Measurements from ENCODE around the gene GYG1. TPM values are rescaled to one million over a fixed set of nuclear protein-coding genes. Genes with fewer than 3 reads are reported as not detected.

Gene GYG1
- total and polyA plus RNA-seq, 2 of the 4 experiments (the other 2 are of a cell fraction): 48.4 to 90.3 TPM

- H2BK120ac ChIP-seq (ENCODE audit: low read depth, low read length): no peak overlapping the region
- no peaks in the 10 kb centered on the region for H3K9me1 ChIP-seq (ENCODE audit: insufficient read depth, low read length)
- ChIA-PET CTCF (no interaction called here), POLR2A (ENCODE audit: unreplicated experiment) (no interaction called here)
- no peak overlapping the region for H2BK5ac ChIP-seq (ENCODE audit: low read depth, low read length, poor library complexity, severe bottlenecking)
- no peak overlapping the region for H2BK15ac ChIP-seq (ENCODE audit: low read depth, low read length)
- BruUV-seq (replicated peaks): no TSS peak
- TF ChIP-seq RFX5 (IDR thresholded peaks at IDR 0.05; ENCODE audit: low read depth, low read length) (no peak), CEBPB (IDR thresholded peaks at IDR 0.05; ENCODE audit: low read depth, low read length) (no peak), CHD1 (IDR thresholded peaks at IDR 0.05; ENCODE audit: low read depth, low read length) (no peak), NFE2L2 (IDR thresholded peaks at IDR 0.05; ENCODE audit: low read depth, low read length) (no peak), MAZ (IDR thresholded peaks at IDR 0.05; ENCODE audit: borderline replicate concordance, low read depth, low read length) (no peak)
- TF ChIP-seq, protein P1, sequence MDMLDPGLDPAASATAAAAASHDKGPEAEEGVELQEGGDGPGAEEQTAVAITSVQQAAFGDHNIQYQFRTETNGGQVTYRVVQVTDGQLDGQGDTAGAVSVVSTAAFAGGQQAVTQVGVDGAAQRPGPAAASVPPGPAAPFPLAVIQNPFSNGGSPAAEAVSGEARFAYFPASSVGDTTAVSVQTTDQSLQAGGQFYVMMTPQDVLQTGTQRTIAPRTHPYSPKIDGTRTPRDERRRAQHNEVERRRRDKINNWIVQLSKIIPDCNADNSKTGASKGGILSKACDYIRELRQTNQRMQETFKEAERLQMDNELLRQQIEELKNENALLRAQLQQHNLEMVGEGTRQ (IDR thresholded peaks at IDR 0.05; ENCODE audit: low read depth, low read length): no peak
- TF ChIP-seq, protein P2, sequence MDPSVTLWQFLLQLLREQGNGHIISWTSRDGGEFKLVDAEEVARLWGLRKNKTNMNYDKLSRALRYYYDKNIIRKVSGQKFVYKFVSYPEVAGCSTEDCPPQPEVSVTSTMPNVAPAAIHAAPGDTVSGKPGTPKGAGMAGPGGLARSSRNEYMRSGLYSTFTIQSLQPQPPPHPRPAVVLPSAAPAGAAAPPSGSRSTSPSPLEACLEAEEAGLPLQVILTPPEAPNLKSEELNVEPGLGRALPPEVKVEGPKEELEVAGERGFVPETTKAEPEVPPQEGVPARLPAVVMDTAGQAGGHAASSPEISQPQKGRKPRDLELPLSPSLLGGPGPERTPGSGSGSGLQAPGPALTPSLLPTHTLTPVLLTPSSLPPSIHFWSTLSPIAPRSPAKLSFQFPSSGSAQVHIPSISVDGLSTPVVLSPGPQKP (IDR thresholded peaks at IDR 0.05; ENCODE audit: borderline replicate concordance, low read depth, low read length): no peak
- no peak overlapping the region for H3K23ac ChIP-seq (ENCODE audit: low read depth, low read length)
- no peak overlapping the region for H3K14ac ChIP-seq (replicated peaks; ENCODE audit: low read depth, low read length)
- H4K5ac ChIP-seq (ENCODE audit: low read depth, low read length): no peak overlapping the region
- no peak overlapping the region for H3K18ac ChIP-seq (ENCODE audit: low read depth, low read length)
- H4K8ac ChIP-seq (ENCODE audit: low read depth in 2 of 2, low read length in 2 of 2): no peak overlapping the region
- H4K20me1 ChIP-seq (ENCODE audit: insufficient read depth, low read length): no peaks in the 10 kb centered on the region
- H2AFZ ChIP-seq (replicated peaks; ENCODE audit: low read length, poor library complexity): no peak overlapping the region
- no peaks in the 10 kb centered on the region for H3K27me3 ChIP-seq (ENCODE audit: control insufficient read depth, insufficient read depth, low read length)
- no peak for DNase-seq
- no CpG with 5 or more reads among the region's 2 CpGs for WGBS, 2 experiments (ENCODE audit: extremely low coverage in 2 of 2, insufficient read length in 1 of 2)
- no peak overlapping the region for H3K4ac ChIP-seq (ENCODE audit: low read depth, low read length)
- no peak overlapping the region for H2BK20ac ChIP-seq (ENCODE audit: low read depth, low read length)
- intact Hi-C loops (cut with micrococcal nuclease): no loop called here
- H2AK5ac ChIP-seq (ENCODE audit: low read depth, low read length): no peak overlapping the region
- H3K4me1 ChIP-seq (ENCODE audit: control insufficient read depth, insufficient read depth, low read length): no peaks in the 10 kb centered on the region
- peaks cover 10% of the 10 kb centered on the region for H3K36me3 ChIP-seq (ENCODE audit: control insufficient read depth, insufficient read depth, low read length)
- no peak overlapping the region for H3K56ac ChIP-seq (ENCODE audit: extremely low read depth, insufficient read depth, low read length)
- H3K4me2 ChIP-seq (ENCODE audit: low read depth, low read length): no peak overlapping the region
- H3K4me3 ChIP-seq (ENCODE audit: insufficient read depth, low read depth, low read length): no peak overlapping the region
- H3K9me3 ChIP-seq (ENCODE audit: control insufficient read depth, insufficient read depth, low read length): no peaks in the 10 kb centered on the region
- in situ Hi-C loops (cut with MboI; ENCODE audit: low sequenced_read_pairs): no loop called here
- no peak overlapping the region for H3K27ac ChIP-seq (ENCODE audit: insufficient read depth, low read length)
- dilution Hi-C loops (cut with HindIII; ENCODE audit: low sequenced_read_pairs, unreplicated experiment): no loop called here
- no peaks in the 10 kb centered on the region for H3K79me1 ChIP-seq (ENCODE audit: low read depth in 1 of 2, low read length in 2 of 2)
- H4K91ac ChIP-seq (ENCODE audit: insufficient read depth, low read depth, low read length): no peak overlapping the region
- no peak overlapping the region for H2AK9ac ChIP-seq (replicated peaks; ENCODE audit: low read depth, low read length, poor library complexity)
- ATAC-seq (ENCODE audit: low read depth): no peak
- H3K9ac ChIP-seq (ENCODE audit: low read depth, low read length): no peak overlapping the region
Observed at GRCh38 chr3:149061776-149062175, 70.4 kb downstream of the GYG1 start.
